ENCODE results near the gene TAF11L2. TPM values are rescaled to one million over a fixed set of nuclear protein-coding genes. Genes with fewer than 3 reads are reported as not detected.
"Not testable (repeated sequence)": the region's sequence is repeated elsewhere in the genome, so short reads cannot be mapped to it uniquely, and the experiment has no call there.

The TAF11L2 gene
- total RNA-seq, 4 donors from 2014 or later: not detected

DNA sequence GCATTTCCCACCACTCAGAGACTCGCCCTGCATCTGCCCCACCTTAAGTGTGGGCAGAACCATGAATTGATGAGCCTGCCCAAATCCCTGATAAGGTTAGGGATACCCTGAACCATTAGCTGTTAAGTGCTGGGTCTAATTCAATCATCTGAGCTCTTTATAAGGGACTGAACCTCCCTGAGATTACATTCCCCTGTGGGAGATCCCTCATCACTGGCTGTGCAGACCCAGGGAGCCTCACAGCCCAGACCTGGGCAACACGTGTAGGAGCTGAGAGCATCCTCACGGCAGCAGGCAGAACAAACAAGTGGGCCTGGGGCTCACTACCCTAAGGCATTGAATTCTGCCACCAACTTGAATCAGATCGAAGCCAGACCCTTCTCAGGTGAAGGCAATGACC lies 585 bp upstream of the TAF11L2 start:
- H3K27ac ChIP-seq: no peak overlapping the region
- TF ChIP-seq EP300 (IDR thresholded peaks at IDR 0.05) (no peak), POLR2A (IDR thresholded peaks at IDR 0.05) (no peak), POLR2AphosphoS5 (IDR thresholded peaks at IDR 0.05) (no peak)
- TF ChIP-seq, protein P1, sequence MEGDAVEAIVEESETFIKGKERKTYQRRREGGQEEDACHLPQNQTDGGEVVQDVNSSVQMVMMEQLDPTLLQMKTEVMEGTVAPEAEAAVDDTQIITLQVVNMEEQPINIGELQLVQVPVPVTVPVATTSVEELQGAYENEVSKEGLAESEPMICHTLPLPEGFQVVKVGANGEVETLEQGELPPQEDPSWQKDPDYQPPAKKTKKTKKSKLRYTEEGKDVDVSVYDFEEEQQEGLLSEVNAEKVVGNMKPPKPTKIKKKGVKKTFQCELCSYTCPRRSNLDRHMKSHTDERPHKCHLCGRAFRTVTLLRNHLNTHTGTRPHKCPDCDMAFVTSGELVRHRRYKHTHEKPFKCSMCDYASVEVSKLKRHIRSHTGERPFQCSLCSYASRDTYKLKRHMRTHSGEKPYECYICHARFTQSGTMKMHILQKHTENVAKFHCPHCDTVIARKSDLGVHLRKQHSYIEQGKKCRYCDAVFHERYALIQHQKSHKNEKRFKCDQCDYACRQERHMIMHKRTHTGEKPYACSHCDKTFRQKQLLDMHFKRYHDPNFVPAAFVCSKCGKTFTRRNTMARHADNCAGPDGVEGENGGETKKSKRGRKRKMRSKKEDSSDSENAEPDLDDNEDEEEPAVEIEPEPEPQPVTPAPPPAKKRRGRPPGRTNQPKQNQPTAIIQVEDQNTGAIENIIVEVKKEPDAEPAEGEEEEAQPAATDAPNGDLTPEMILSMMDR (IDR thresholded peaks at IDR 0.05): no peak
- H3K27me3 ChIP-seq: no peaks in the 10 kb centered on the region
- H3K4me1 ChIP-seq: no peaks in the 10 kb centered on the region
- no peak overlapping the region for H3K4me3 ChIP-seq
- no peaks in the 10 kb centered on the region for H3K36me3 ChIP-seq
- ATAC-seq: no peak
- no peaks in the 10 kb centered on the region for H3K9me3 ChIP-seq
- WGBS, 2 donors (ENCODE audit: low coverage in 1 of 2): 33% methylated on average over 1 of the region's 4 CpGs; no CpG with 5 or more reads in 1 of the 2 donors

GRCh38 chr5:17511775-17512325 lies 13.8 kb downstream of the TAF11L2 start:
- H3K27ac ChIP-seq: no peak overlapping the region
- H3K36me3 ChIP-seq: no peaks in the 10 kb centered on the region
- no peak for TF ChIP-seq POLR2A (IDR thresholded peaks at IDR 0.05)
- TF ChIP-seq, protein P1 (IDR thresholded peaks at IDR 0.05): no peak
- no peak for TF ChIP-seq EP300 (IDR thresholded peaks at IDR 0.05)
- TF ChIP-seq POLR2AphosphoS5 (IDR thresholded peaks at IDR 0.05): no peak
- no peaks in the 10 kb centered on the region for H3K4me1 ChIP-seq
- WGBS, 2 donors (ENCODE audit: low coverage in 1 of 2): 84 to 91% methylated on average over 4 to 9 of the region's 17 CpGs
- no peaks in the 10 kb centered on the region for H3K9me3 ChIP-seq
- no peak overlapping the region for H3K4me3 ChIP-seq
- H3K27me3 ChIP-seq: no peaks in the 10 kb centered on the region
- no peak for ATAC-seq

DNA sequence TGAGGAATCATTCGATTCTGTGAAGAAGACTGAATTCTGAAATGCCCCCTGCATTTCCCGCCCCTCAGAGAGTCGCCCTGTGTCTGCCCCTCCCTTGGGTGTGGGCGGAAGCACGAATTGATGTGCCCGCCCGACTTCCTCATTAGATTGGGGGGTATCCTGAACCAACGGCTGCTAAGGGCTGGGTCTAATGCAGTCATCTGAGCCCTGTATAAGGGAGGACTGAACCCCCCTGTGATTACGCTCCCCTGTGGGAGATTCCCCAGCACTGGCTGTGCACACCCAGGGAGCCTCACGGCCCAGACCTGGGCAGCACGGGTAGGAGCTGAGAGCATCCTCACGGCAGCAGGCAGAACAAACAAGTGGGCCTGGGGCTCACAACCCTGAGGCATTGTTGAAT lies 19.5 kb downstream of the TAF11L2 start:
- 60 to 92% methylated on average over 2 to 4 of the region's 12 CpGs for WGBS, 2 donors (ENCODE audit: low coverage in 1 of 2)
- ATAC-seq, H3K27ac ChIP-seq, H3K4me3 ChIP-seq, H3K27me3 ChIP-seq, H3K4me1 ChIP-seq, H3K9me3 ChIP-seq, H3K36me3 ChIP-seq: not testable (repeated sequence)

GRCh38 chr5:17518067-17518466 lies 20.0 kb downstream of the TAF11L2 start, which contains the start of gene TAF11L3:
Gene TAF11L3 (plus strand): TSS chr5:17518367.
- H3K9me3 ChIP-seq, H3K36me3 ChIP-seq, H3K27ac ChIP-seq, H3K4me1 ChIP-seq, ATAC-seq, H3K4me3 ChIP-seq, H3K27me3 ChIP-seq: not testable (repeated sequence)
- WGBS, 2 donors (ENCODE audit: low coverage in 1 of 2): no CpG with 5 or more reads among the region's 15 CpGs

- not testable (repeated sequence) for ATAC-seq, H3K36me3 ChIP-seq, H3K9me3 ChIP-seq, H3K27ac ChIP-seq, H3K4me1 ChIP-seq, H3K27me3 ChIP-seq, H3K4me3 ChIP-seq
- WGBS, 2 donors (ENCODE audit: low coverage in 1 of 2): 94% methylated on average over 8 to 9 of the region's 14 CpGs
These were observed 21.5 kb downstream of the TAF11L2 start for GRCh38 chr5:17519508-17519907.

DNA sequence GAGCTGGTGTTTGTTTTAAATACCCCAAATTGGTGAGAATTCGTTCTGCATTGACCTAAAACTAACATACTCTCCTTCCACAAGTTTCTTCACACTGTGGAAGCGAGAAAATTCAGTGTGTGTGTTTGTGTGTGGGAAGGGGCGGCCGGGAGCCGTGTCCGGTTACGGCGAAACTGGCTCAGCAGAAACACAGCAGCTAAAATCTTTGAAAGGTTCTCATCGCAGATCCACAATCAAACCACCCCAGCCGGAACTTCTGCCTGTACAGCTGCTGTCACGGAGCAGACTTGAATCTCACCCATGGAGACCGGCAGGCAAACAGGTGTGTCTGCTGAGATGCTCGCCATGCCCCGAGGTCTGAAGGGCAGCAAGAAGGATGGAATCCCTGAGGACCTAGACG lies 23.5 kb downstream of the TAF11L2 start, which contains the start of gene TAF11L4:
Gene TAF11L4 (plus strand): TSS at position 301 of the 400 bp plus-strand sequence.
- not testable (repeated sequence) for H3K4me3 ChIP-seq, H3K4me1 ChIP-seq, ATAC-seq, H3K9me3 ChIP-seq, H3K27me3 ChIP-seq, H3K36me3 ChIP-seq, H3K27ac ChIP-seq
- WGBS, 2 donors (ENCODE audit: low coverage in 1 of 2): no CpG with 5 or more reads among the region's 15 CpGs

DNA sequence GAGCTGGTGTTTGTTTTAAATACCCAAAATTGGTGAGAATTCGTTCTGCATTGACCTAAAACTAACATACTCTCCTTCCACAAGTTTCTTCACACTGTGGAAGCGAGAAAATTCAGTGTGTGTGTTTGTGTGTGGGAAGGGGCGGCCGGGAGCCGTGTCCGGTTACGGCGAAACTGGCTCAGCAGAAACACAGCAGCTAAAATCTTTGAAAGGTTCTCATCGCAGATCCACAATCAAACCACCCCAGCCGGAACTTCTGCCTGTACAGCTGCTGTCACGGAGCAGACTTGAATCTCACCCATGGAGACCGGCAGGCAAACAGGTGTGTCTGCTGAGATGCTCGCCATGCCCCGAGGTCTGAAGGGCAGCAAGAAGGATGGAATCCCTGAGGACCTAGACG lies 26.9 kb downstream of the TAF11L2 start, which contains the start of gene TAF11L5:
Gene TAF11L5 (plus strand): TSS at position 301 of the 400 bp plus-strand sequence.
- not testable (repeated sequence) for H3K4me1 ChIP-seq, ATAC-seq, H3K36me3 ChIP-seq, H3K27ac ChIP-seq, H3K27me3 ChIP-seq, H3K4me3 ChIP-seq
- H3K9me3 ChIP-seq: peaks cover 0 to 10% (median 0%) of the 10 kb centered on the region in 3 donors
- WGBS, 2 donors (ENCODE audit: low coverage in 1 of 2): no CpG with 5 or more reads among the region's 15 CpGs

DNA sequence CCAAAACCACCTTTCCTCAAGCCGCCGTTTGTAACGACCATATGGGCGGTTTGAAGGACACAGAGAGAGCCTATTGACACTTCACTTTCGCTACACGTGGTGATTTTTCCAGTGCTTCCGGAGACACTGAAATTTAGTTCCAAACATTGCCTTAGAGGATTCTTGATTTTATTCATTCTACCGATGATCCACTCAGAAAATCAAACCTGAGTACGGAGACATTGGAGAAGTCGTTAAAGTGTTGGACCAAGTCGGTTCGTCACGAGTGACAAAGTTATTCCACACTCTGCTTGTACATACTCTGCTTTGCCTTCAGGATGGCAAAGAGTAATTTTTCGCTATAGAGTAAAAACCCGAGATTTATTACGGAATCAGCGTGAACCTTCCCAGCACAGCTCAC lies 28.5 kb downstream of the TAF11L2 start:
- peaks cover 0 to 10% (median 0%) of the 10 kb centered on the region in 3 donors for H3K9me3 ChIP-seq
- not testable (repeated sequence) for H3K4me1 ChIP-seq, H3K27ac ChIP-seq, H3K4me3 ChIP-seq, ATAC-seq, H3K36me3 ChIP-seq, H3K27me3 ChIP-seq
- whole genome bisulfite sequencing, 2 donors (ENCODE audit: low coverage in 1 of 2): 90% methylated on average over 11 of the region's 17 CpGs

- H3K27ac ChIP-seq, ATAC-seq, H3K27me3 ChIP-seq, H3K36me3 ChIP-seq, H3K4me1 ChIP-seq, H3K4me3 ChIP-seq: not testable (repeated sequence)
- no CpG with 5 or more reads among the region's 15 CpGs for WGBS, 2 donors (ENCODE audit: low coverage in 1 of 2)
- H3K9me3 ChIP-seq: peaks cover 0 to 10% (median 0%) of the 10 kb centered on the region in 3 donors
These were observed 30.3 kb downstream of the TAF11L2 start, which contains the start of gene TAF11L6 for GRCh38 chr5:17528369-17528768. Gene TAF11L6 (plus strand): TSS chr5:17528669.

Measured in gastroesophageal sphincter (tissue), 4 donors.